ENCODE results near the gene CELSR2.

DNA sequence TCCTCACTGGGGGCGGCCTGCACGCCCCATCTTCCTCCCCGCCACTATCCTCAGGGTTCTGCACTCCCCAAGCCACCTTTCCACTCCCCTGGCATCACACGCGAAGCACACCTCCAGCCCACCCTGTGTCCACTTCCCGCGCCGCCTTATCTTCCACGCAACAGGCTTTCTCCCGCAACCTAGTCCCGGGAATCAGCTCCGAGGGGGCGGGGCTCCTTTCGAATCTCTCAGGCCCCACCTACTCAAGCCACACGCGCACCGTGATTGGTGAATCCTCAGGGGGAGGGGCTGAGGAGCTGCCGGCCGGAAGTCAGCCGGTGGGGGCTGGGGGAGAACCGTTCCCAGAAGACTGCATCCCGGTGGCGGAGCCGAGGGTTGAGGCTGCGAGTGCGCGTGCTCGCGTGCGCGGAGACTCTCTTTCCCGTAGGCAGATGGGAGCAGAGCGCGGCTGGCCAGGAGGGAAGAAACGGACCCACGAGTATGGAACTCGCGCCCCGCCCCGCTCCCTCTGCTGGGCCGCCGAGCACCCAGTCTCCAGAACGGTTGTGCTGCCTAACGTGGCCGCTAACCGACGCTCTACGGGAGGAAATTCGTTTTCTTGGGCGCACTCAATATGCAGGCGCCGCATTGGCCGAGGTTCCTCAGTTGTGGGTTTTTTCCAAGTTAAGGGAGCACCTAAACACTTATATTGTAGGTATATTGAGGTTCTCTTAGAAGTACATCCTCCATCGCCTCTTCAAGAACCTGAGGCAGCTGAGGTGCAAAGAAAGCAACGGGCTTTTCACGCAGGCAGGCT is 33.8 kb downstream of the CELSR2 start, which contains the start of gene PSRC1:
- TF ChIP-seq CTCF (conservative IDR thresholded peaks at IDR 0.05; ENCODE audit: low read depth in 2 of 2) (peak in 1 of 2 experiments; percentile 18; a peak in 1 of 4 replicates), POLR2AphosphoS5 (IDR thresholded peaks at IDR 0.05; ENCODE audit: low read depth) (peak; percentile 98), EZH2 (IDR thresholded peaks at IDR 0.05; ENCODE audit: low read depth, unreplicated experiment) (no peak), EZH2phosphoT487 (IDR thresholded peaks at IDR 0.05; ENCODE audit: unreplicated experiment) (no peak), NANOG (IDR thresholded peaks at IDR 0.05; ENCODE audit: borderline replicate concordance) (no peak), STAT1 (IDR thresholded peaks at IDR 0.05; ENCODE audit: unreplicated experiment) (no peak), CREB1 (CRISPR knock-in tag; IDR thresholded peaks at IDR 0.05; ENCODE audit: low read depth) (no peak), JUNB (IDR thresholded peaks at IDR 0.05; ENCODE audit: unreplicated experiment) (no peak)
- TF ChIP-seq, protein P1, sequence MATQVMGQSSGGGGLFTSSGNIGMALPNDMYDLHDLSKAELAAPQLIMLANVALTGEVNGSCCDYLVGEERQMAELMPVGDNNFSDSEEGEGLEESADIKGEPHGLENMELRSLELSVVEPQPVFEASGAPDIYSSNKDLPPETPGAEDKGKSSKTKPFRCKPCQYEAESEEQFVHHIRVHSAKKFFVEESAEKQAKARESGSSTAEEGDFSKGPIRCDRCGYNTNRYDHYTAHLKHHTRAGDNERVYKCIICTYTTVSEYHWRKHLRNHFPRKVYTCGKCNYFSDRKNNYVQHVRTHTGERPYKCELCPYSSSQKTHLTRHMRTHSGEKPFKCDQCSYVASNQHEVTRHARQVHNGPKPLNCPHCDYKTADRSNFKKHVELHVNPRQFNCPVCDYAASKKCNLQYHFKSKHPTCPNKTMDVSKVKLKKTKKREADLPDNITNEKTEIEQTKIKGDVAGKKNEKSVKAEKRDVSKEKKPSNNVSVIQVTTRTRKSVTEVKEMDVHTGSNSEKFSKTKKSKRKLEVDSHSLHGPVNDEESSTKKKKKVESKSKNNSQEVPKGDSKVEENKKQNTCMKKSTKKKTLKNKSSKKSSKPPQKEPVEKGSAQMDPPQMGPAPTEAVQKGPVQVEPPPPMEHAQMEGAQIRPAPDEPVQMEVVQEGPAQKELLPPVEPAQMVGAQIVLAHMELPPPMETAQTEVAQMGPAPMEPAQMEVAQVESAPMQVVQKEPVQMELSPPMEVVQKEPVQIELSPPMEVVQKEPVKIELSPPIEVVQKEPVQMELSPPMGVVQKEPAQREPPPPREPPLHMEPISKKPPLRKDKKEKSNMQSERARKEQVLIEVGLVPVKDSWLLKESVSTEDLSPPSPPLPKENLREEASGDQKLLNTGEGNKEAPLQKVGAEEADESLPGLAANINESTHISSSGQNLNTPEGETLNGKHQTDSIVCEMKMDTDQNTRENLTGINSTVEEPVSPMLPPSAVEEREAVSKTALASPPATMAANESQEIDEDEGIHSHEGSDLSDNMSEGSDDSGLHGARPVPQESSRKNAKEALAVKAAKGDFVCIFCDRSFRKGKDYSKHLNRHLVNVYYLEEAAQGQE (IDR thresholded peaks at IDR 0.05; ENCODE audit: unreplicated experiment) = no peak
- TF ChIP-seq, protein P2, sequence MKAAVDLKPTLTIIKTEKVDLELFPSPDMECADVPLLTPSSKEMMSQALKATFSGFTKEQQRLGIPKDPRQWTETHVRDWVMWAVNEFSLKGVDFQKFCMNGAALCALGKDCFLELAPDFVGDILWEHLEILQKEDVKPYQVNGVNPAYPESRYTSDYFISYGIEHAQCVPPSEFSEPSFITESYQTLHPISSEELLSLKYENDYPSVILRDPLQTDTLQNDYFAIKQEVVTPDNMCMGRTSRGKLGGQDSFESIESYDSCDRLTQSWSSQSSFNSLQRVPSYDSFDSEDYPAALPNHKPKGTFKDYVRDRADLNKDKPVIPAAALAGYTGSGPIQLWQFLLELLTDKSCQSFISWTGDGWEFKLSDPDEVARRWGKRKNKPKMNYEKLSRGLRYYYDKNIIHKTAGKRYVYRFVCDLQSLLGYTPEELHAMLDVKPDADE (IDR thresholded peaks at IDR 0.05) = peak; percentile 69; the same call in 1 of the 2 replicates
